HUDEP-2 (cell line): Measurements from ENCODE around the gene BMS1.

ENCODE experiments used
- DNase-seq, 76 experiments: peaks; one replicate each; lab custom pipeline; 2025; ENCODE audit not compliant: unreplicated experiment in 76 of 76; lab: John Stamatoyannopoulos, UW

The BMS1 gene

GRCh38 chr10:42879380-42880254, 97.0 kb downstream of the BMS1 start:
- DNase-seq = no peak

GRCh38 chr10:42880255-42880620, 97.6 kb downstream of the BMS1 start:
- DNase-seq = no peak

- DNase-seq = no peak
These were observed 100.0 kb downstream of the BMS1 start for GRCh38 chr10:42882597-42882996.
